ENCODE results near the gene KLRC2. TPM values are rescaled to one million over a fixed set of nuclear protein-coding genes. Genes with fewer than 3 reads are reported as not detected.

The KLRC2 gene
- total RNA-seq, 1 experiment from 2014 or later = not detected

DNA sequence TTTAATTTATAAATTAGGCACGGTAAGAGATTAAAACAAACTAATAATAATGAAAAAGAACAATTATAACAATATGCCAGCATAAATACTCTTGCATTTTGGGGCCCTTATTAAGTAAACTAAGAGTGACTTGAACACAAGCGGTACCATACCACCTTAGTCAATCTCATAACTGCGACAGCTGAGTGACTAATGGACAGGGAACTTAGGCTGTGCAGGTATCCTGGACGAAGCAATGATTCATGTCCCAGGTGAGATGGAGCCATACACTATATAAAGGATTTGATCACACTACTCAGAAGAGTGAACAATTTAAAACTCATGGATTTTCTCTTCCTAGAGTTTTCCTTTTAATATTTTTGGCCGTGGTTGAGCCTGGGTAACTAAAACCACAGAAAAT, 30.5 kb downstream of the KLRC2 start:
- TF ChIP-seq, protein P1, sequence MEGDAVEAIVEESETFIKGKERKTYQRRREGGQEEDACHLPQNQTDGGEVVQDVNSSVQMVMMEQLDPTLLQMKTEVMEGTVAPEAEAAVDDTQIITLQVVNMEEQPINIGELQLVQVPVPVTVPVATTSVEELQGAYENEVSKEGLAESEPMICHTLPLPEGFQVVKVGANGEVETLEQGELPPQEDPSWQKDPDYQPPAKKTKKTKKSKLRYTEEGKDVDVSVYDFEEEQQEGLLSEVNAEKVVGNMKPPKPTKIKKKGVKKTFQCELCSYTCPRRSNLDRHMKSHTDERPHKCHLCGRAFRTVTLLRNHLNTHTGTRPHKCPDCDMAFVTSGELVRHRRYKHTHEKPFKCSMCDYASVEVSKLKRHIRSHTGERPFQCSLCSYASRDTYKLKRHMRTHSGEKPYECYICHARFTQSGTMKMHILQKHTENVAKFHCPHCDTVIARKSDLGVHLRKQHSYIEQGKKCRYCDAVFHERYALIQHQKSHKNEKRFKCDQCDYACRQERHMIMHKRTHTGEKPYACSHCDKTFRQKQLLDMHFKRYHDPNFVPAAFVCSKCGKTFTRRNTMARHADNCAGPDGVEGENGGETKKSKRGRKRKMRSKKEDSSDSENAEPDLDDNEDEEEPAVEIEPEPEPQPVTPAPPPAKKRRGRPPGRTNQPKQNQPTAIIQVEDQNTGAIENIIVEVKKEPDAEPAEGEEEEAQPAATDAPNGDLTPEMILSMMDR (conservative IDR thresholded peaks at IDR 0.05; ENCODE audit: low read depth, low read length) = no peak
- no peak for TF ChIP-seq EZH2 (IDR thresholded peaks at IDR 0.05; ENCODE audit: borderline replicate concordance, low read depth, low read length, poor library complexity, severe bottlenecking)
- intact Hi-C loops (cut with micrococcal nuclease; ENCODE audit: unreplicated experiment) = no loop called here
- Histone ChIP-seq H3K36me3 (ENCODE audit: insufficient read depth, low read length, poor library complexity, severe bottlenecking) (no peaks in the 10 kb centered on the region), H3K27me3 (replicated peaks; ENCODE audit: insufficient read depth, low read depth, low read length, poor library complexity) (no peaks in the 10 kb centered on the region), H3K4me3 (ENCODE audit: low read depth, low read length, poor library complexity, severe bottlenecking) (no peak overlapping the region), H3K4me1 (ENCODE audit: insufficient read depth, low read length, poor library complexity, severe bottlenecking) (no peaks in the 10 kb centered on the region), H3K27ac (ENCODE audit: low read depth, low read length, poor library complexity, severe bottlenecking) (no peak overlapping the region), H3K9me3 (ENCODE audit: low read depth, low read length, poor library complexity, severe bottlenecking) (peaks cover 5% of the 10 kb centered on the region)
- ChIA-PET CTCF (no interaction called here), POLR2A (ENCODE audit: low non-redundant PET) (no interaction called here)
- DNase-seq (ENCODE audit: low spot score) = no peak
- BruUV-seq (replicated peaks) = no TSS peak

DNA sequence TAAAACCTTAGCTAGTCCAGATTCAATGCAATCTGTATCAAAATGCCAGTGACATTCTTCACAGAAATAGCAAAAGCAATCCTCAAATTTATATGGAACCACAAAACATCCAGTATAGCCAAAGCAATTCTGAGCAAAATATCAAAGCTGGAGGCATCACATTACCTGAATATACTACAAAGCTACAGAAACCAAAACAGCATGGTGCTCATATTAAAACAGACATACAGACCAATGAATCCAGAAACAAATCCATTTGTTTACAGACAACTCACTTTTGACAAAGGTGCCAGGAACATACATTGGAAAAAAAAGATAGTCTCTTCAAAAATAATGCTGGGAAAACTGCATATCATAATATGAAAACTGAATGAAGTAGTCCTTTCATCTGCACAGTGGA, 31.0 kb downstream of the KLRC2 start:
- no peaks in the 10 kb centered on the region for H3K4me1 ChIP-seq (ENCODE audit: insufficient read depth, low read length, poor library complexity, severe bottlenecking)
- H3K27ac ChIP-seq (ENCODE audit: low read depth, low read length, poor library complexity, severe bottlenecking) = no peak overlapping the region
- TF ChIP-seq, protein P1 (conservative IDR thresholded peaks at IDR 0.05; ENCODE audit: low read depth, low read length) = no peak
- no peak for TF ChIP-seq EZH2 (IDR thresholded peaks at IDR 0.05; ENCODE audit: borderline replicate concordance, low read depth, low read length, poor library complexity, severe bottlenecking)
- ChIA-PET POLR2A (ENCODE audit: low non-redundant PET) (no interaction called here), CTCF (no interaction called here)
- no peaks in the 10 kb centered on the region for H3K27me3 ChIP-seq (replicated peaks; ENCODE audit: insufficient read depth, low read depth, low read length, poor library complexity)
- intact Hi-C loops (cut with micrococcal nuclease; ENCODE audit: unreplicated experiment) = no loop called here
- H3K4me3 ChIP-seq (ENCODE audit: low read depth, low read length, poor library complexity, severe bottlenecking) = no peak overlapping the region
- BruUV-seq (replicated peaks) = no TSS peak
- H3K9me3 ChIP-seq (ENCODE audit: low read depth, low read length, poor library complexity, severe bottlenecking) = peaks cover 5% of the 10 kb centered on the region
- no peaks in the 10 kb centered on the region for H3K36me3 ChIP-seq (ENCODE audit: insufficient read depth, low read length, poor library complexity, severe bottlenecking)
- no peak for DNase-seq (ENCODE audit: low spot score)

DNA sequence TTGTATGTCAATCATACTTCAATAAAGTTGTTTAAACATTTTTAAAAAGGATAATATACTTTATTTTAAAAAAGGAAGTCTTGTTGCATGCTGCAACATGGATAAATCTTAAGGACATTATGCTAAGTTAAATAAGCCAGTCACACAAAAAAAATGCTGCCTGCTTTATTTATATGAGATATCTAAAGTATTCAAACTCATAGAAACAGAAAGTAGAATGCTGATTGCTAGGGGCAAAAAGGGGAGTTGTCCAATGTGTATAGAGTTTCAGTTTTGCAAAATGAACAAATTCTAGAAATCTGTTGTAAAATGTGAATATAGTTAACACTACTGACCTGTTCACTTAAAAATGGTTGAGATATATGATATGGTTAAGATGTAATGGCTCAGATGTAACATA, 35.0 kb downstream of the KLRC2 start:
- Histone ChIP-seq H3K4me3 (ENCODE audit: low read depth, low read length, poor library complexity, severe bottlenecking) (no peak overlapping the region), H3K4me1 (ENCODE audit: insufficient read depth, low read length, poor library complexity, severe bottlenecking) (no peaks in the 10 kb centered on the region), H3K9me3 (ENCODE audit: low read depth, low read length, poor library complexity, severe bottlenecking) (peaks cover 5% of the 10 kb centered on the region), H3K27me3 (replicated peaks; ENCODE audit: insufficient read depth, low read depth, low read length, poor library complexity) (no peaks in the 10 kb centered on the region), H3K36me3 (ENCODE audit: insufficient read depth, low read length, poor library complexity, severe bottlenecking) (no peaks in the 10 kb centered on the region), H3K27ac (ENCODE audit: low read depth, low read length, poor library complexity, severe bottlenecking) (no peak overlapping the region)
- intact Hi-C loops (cut with micrococcal nuclease; ENCODE audit: unreplicated experiment) = no loop called here
- ChIA-PET CTCF (no interaction called here), POLR2A (ENCODE audit: low non-redundant PET) (no interaction called here)
- DNase-seq (ENCODE audit: low spot score) = no peak
- TF ChIP-seq EZH2 (IDR thresholded peaks at IDR 0.05; ENCODE audit: borderline replicate concordance, low read depth, low read length, poor library complexity, severe bottlenecking) = no peak
- TF ChIP-seq, protein P1 (conservative IDR thresholded peaks at IDR 0.05; ENCODE audit: low read depth, low read length) = no peak
- BruUV-seq (replicated peaks) = no TSS peak
